ENCODE results near the gene KCTD13.
"Not testable (repeated sequence)": the region's sequence is repeated elsewhere in the genome, so short reads cannot be mapped to it uniquely, and the experiment has no call there.

Gene KCTD13

GRCh38 chr16:29877266-29877961 is 48.6 kb downstream of the KCTD13 start:
- DNase-seq = peak; percentile 60

DNA sequence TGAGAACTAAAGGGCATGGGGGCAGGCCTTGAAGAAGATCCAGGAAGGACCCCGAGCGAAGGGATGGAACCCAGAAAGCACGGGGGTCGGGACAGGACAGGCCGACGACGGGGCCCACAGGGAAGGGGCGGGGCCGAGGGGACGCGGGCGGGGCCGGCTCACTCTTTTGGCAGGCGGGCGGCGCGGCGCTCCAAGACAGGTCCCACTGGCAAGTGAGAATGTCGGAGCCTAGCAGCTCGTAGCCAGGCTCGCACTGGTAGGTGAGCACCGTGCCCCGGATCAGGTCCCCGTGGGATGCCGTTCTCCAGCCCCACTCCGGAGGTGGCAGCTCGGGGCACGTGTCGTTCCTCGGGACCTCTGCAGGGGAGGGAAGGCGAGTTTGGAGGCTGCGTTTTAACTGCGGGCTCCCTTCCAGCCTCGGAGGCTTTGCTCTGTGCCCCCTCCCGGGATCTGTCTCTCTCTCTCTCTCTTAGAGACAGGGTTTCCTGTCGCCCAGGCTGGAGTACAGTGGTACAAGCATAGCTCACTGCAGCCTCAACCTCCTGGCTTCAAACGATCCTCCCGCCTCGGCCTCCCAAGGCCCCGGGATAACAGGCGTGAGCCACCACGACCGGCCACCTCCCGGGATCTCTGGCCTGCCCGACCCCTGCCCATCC is 49.3 kb downstream of the KCTD13 start:
- no peak for DNase-seq

- no peak for DNase-seq
These were observed 49.8 kb downstream of the KCTD13 start for GRCh38 chr16:29876217-29876593.

GRCh38 chr16:29875206-29875605 is 50.8 kb downstream of the KCTD13 start:
- no peak for DNase-seq

GRCh38 chr16:29873319-29873718 is 52.7 kb downstream of the KCTD13 start:
- no peak for DNase-seq

DNA sequence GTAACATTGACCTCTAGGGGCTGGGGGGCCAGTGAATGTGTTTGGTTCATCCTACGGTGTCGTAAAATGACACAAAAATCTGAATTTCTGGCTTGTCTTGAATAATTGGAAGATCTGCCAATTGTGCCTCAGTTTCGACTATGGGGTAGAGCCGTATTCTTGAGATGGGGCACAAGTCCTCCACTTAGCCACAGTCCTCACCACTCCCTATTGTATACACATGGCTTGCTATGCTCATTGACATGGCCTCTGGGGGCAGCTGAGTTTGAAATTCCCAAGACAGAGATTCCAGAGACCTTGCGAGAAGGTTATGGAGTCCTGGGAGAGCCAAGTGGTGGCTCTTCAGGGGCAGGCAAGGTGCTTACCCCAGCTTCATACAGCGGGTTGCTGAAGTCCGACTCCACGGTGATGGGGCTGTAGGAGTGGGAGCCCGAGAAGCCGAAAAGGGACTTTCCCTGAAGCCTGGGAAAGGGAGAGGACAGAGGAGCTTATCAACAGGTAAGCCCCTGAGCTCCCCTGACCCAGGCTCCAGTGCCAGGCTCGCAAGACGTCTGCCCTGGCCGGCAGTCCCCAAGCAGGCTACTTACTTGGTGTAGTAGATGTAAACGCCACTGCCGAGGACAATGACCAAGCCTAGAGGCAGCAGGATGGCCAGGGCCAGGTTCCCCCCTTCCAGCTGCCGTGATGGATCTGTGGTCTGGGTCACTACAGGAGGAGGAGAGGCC is 54.0 kb downstream of the KCTD13 start:
- no peak for DNase-seq

DNA sequence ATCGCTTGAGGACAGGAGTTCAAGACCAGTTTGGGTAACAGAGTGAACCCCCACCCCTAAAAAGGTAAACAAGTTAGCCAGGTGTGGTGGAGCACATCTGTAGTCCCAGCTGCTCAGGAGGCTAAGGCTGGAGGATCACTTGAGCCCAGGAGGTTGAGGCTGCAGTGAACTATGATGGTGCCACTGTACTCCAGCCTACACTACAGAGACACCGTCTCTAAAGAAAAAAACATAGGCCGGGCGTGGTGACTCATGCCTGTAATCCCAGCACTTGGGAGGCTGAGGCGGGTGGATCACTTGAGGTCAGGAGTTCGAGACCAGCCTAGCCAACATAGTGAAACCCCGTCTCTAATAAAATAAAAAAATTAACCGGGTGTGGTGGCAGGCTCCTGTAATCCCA is 57.0 kb downstream of the KCTD13 start:
- DNase-seq = not testable (repeated sequence)

DNA sequence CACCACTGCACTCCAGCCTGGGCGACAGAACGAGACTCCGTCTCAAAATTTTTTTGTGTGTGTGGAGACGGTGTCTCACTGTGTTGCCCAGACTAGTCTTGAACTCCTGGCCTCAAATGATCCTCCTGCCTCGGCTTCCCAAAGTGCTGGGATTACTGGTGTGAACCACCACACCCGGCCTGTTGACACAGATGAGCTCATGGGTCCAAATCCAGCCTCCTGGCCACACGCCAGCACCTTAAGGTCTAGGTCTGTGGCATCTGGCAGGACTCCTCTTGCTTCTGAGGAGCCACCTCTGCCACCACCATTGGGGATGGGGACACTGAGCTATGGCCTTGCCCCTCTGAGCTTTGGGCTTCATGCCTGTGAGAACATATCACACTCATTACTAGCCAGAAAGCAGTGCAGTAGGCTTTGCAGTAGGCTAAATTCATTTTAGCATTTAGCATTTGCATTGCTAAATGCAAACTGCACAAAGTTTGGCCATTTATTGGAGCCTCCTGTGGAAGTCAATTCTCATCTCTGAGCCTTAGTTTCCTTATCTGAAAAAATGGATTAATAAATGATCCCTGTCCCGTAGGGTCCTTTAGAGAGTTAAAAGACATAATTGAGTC is 57.5 kb downstream of the KCTD13 start:
- no peak for DNase-seq

GRCh38 chr16:29864205-29864604 is 61.8 kb downstream of the KCTD13 start:
- DNase-seq = no peak

- DNase-seq = no peak
These were observed 62.4 kb downstream of the KCTD13 start for GRCh38 chr16:29863669-29863984.

- peak; percentile 98 for DNase-seq
These were observed 63.0 kb downstream of the KCTD13 start, which contains the start of gene CDIPT for GRCh38 chr16:29862884-29863668. CDIPT (minus strand) TSS chr16:29863226; CDS start chr16:29862857, 369 bp downstream.

DNA sequence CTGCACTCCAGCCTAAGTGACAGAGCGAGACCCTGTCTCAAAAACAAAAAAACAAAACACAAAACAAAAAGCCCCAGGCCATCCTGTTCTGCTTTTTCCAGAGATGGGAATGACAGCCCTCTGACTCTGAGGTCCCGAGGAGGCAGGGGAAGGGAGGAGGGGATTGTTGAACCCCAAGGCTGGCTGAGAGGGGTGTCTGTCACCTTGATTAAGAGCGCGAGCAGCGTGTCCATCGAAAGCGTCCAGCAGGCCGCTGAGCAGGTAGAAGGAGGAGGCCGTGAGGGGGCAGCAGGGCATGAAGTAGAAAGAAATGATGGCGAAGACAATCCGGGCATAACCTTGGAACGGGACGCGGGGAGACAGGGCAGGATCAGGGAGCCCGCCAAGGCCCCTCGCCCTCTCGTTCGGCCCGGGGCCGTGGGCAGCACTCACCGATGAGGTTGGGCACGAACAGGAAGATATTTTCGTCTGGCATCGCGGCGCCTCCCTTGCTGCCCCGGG is 63.6 kb downstream of the KCTD13 start:
- no peak for DNase-seq

DNA sequence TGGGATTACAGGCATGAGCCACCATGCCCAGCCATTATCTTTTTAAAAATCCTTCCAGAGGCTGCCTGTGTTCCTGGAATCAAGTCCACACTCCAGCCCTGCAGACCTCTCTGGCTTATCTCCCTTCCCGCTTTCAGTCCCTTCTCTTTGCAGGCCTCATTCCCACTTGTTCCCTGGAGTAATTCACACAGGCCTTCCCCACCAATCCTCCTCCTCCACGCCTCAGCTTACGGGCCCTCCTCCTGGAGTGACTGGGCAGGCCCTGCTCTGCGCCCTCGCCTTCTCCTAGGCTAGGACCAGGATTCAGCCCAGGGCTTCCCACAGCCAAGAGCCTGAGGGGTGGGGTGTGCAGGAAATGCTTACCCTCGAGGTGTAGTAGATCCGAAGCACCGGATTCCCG is 65.8 kb downstream of the KCTD13 start:
- DNase-seq = no peak

DNA sequence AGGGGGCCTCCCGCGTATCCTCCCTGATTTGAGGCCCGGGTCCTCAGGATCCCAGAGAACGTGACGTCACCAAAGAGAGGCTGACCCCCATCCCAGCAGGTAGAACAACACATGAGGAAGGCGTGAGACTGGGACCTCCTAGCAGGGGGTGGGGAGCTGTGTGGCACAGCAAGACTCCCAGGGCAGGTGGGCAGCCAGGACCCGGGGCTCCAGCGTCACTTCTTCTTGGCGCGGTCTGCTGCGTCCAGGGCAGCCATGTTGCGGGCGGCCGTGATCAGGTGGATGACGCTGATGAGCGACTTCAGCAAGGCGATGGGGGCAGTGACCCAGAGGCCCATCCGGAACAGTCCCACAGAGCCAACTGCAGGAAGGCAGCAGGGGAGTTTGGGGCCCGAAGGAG is 67.1 kb downstream of the KCTD13 start:
- DNase-seq = no peak

DNA sequence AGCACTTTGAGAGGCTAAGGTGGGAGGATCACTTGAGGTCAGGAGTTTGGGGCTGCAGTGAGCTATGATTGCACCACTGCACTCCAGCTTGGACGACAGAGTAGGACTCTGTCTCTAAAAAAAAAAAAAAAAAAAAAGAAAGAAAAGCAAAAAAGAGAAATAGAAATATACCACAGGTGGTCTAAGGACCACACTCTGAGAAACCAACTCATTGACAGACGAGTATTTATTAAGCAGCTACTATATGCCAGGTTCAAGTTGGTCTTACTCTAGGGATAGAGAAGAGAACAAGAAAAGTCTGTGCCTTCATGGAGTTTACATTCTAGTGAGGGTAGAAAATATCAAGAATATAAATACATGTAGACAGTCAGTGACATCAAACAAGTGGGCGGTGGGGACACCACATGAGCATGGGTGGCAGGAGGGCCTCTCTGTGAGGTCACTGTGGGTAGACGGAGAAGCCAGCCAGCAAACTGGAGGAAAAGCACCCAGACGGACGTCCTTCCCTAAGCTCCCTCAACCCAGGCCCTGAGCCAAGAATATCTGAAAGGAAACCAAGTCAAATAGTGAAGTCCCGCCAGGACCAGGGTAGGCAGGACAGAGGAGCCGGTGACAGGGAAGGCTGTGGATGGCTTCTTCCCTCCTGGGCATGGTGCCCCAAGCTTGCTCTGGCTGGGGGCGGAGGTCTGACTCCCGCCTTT is 67.7 kb downstream of the KCTD13 start:
- peak; percentile 52 for DNase-seq

- DNase-seq = no peak
These were observed 68.8 kb downstream of the KCTD13 start for GRCh38 chr16:29857133-29857760.
